ENCODE results near the gene MBD3L3. TPM values are rescaled to one million over a fixed set of nuclear protein-coding genes. Genes with fewer than 3 reads are reported as not detected.
"Not testable (repeated sequence)": the region's sequence is repeated elsewhere in the genome, so short reads cannot be mapped to it uniquely, and the experiment has no call there.

The MBD3L3 gene
- total RNA-seq, 1 donor from 2014 or later, result 1.3 TPM

DNA sequence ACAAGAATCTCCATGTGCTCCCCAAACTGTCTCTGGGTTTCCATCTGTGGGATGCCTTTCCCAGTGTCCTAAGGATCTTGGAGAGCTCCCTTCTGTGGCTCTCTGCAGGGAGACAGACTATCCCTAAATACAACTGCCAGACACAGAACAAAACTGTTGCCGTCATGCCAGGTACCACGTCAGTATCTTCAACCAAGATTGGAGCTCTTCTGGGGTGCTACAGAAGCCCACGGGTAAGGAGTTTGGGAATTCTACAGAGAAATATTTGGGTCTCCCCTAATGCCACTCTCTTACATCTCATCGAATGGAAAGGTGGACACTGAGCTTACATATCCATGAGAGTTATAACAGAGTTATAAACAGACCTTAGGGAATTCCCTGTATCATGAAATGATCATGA, 4.9 kb upstream of the MBD3L3 start:
- no peak overlapping the region for H3K27ac Mint-ChIP-seq (ENCODE audit: unreplicated experiment)
- peaks cover 1% of the 10 kb centered on the region for H3K9me3 Mint-ChIP-seq (ENCODE audit: unreplicated experiment)
- TF ChIP-seq, protein P1, sequence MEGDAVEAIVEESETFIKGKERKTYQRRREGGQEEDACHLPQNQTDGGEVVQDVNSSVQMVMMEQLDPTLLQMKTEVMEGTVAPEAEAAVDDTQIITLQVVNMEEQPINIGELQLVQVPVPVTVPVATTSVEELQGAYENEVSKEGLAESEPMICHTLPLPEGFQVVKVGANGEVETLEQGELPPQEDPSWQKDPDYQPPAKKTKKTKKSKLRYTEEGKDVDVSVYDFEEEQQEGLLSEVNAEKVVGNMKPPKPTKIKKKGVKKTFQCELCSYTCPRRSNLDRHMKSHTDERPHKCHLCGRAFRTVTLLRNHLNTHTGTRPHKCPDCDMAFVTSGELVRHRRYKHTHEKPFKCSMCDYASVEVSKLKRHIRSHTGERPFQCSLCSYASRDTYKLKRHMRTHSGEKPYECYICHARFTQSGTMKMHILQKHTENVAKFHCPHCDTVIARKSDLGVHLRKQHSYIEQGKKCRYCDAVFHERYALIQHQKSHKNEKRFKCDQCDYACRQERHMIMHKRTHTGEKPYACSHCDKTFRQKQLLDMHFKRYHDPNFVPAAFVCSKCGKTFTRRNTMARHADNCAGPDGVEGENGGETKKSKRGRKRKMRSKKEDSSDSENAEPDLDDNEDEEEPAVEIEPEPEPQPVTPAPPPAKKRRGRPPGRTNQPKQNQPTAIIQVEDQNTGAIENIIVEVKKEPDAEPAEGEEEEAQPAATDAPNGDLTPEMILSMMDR (IDR thresholded peaks at IDR 0.05; ENCODE audit: partially characterized antibody, unreplicated experiment), result no peak
- H3K36me3 Mint-ChIP-seq (ENCODE audit: unreplicated experiment), result no peaks in the 10 kb centered on the region
- H3K4me3 Mint-ChIP-seq (ENCODE audit: unreplicated experiment), result no peak overlapping the region
- no peaks in the 10 kb centered on the region for H3K27me3 Mint-ChIP-seq (ENCODE audit: unreplicated experiment)
- DNase-seq, result no peak
- no peaks in the 10 kb centered on the region for H3K4me1 Mint-ChIP-seq (ENCODE audit: low read depth, unreplicated experiment)

DNA sequence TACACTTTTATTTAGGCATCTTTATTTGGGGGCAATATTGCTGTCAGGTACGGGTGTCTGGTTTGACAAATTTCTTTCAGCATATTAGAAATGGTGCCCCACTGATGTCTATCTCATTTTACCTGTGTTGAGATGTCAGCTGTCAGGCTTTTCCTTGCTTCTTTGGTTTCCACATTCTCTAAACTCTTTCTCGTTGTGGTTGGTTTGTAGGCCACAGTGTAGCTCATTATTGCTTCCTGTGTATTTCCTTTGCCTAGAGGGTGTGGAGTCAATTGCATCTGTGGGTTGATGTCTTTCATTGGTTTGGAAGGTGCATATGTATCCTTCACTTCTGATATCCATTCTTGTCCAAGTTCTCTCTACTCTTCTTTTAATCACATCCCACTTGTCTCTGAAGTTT, 1.5 kb upstream of the MBD3L3 start:
- H3K9me3 Mint-ChIP-seq (ENCODE audit: unreplicated experiment); H3K27ac Mint-ChIP-seq (ENCODE audit: unreplicated experiment); H3K4me1 Mint-ChIP-seq (ENCODE audit: low read depth, unreplicated experiment); H3K27me3 Mint-ChIP-seq (ENCODE audit: unreplicated experiment); H3K36me3 Mint-ChIP-seq (ENCODE audit: unreplicated experiment); H3K4me3 Mint-ChIP-seq (ENCODE audit: unreplicated experiment); DNase-seq: not testable (repeated sequence)

DNA sequence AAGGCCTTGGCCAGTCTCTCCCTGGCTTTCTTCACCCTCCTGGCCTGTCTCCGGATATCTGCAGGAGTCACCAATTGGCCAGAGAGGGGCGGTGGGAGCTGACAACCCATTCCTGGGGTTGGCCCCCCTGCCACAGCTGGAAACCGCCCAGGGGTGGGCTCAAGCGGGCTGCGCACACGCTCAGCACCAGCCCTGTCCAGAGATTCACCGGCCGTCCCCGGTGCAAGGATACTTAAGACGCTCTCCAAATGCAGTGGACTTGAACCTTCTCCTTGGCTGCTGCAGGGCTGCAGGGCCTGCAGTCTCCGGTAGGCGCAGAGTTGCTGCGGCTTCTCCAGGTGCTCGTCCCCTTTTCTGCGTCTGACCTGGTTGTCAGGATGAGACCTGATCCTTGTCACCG, 2.1 kb downstream of the MBD3L3 start:
- not testable (repeated sequence) for H3K4me1 Mint-ChIP-seq (ENCODE audit: low read depth, unreplicated experiment); DNase-seq; H3K4me3 Mint-ChIP-seq (ENCODE audit: unreplicated experiment); H3K36me3 Mint-ChIP-seq (ENCODE audit: unreplicated experiment); H3K9me3 Mint-ChIP-seq (ENCODE audit: unreplicated experiment); H3K27ac Mint-ChIP-seq (ENCODE audit: unreplicated experiment); H3K27me3 Mint-ChIP-seq (ENCODE audit: unreplicated experiment)

DNA sequence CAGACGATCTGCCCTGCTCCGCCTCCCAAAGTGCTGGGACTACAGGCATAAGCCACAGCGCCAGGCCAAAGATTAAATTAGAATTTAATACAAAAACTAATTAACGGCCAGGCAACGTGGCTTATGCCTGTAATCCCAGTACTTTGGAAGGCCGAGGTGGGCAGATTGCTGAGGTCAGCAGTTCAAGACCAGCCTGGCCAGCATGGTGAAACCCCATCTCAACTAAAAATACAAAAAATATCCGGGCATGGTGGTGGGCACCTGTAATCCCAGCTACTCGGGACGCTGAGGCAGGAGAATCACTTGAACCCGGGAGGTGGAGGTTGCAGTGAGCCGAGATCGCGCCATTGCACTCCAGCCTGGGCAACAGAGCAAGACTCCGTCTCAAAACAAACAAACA, 2.8 kb downstream of the MBD3L3 start:
- DNase-seq; H3K9me3 Mint-ChIP-seq (ENCODE audit: unreplicated experiment); H3K27me3 Mint-ChIP-seq (ENCODE audit: unreplicated experiment); H3K36me3 Mint-ChIP-seq (ENCODE audit: unreplicated experiment); H3K4me1 Mint-ChIP-seq (ENCODE audit: low read depth, unreplicated experiment); H3K27ac Mint-ChIP-seq (ENCODE audit: unreplicated experiment); H3K4me3 Mint-ChIP-seq (ENCODE audit: unreplicated experiment): not testable (repeated sequence)

DNA sequence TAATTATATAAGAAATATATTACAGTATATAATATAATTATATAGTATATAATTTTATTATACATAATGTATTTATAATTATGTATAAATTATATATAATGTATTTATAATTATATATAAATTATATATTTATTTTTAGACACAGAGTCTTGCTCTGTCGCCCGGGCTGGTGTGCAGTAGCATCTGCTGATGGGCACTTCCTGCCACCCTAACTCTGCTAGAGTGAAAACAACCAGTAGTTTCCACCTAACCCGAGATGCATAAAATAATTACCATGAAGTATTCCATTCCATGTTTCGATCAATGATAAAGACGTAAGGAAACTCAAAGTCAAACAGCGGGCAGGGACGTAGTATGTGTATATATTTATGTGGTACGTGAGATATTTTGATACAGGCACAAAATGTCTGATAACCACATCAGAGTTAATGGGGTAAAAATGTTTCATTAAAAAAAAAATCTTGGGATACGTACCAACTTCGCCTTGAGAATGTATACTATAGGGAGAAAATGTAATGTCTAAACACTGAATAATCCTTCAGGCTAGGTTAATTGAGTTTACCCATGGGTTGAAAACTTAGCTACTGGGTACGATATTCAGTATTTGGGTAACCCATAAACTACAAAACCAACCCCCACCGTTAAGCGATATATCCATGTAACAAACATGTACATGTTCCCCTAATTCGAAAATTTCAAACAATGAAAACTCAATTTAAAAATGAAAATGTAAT, 3.7 kb downstream of the MBD3L3 start:
- not testable (repeated sequence) for H3K27me3 Mint-ChIP-seq (ENCODE audit: unreplicated experiment); H3K9me3 Mint-ChIP-seq (ENCODE audit: unreplicated experiment); H3K27ac Mint-ChIP-seq (ENCODE audit: unreplicated experiment); DNase-seq; H3K36me3 Mint-ChIP-seq (ENCODE audit: unreplicated experiment); H3K4me1 Mint-ChIP-seq (ENCODE audit: low read depth, unreplicated experiment); H3K4me3 Mint-ChIP-seq (ENCODE audit: unreplicated experiment)

GRCh38 chr19:7052896-7053295, 5.6 kb downstream of the MBD3L3 start:
- not testable (repeated sequence) for DNase-seq; H3K27ac Mint-ChIP-seq (ENCODE audit: unreplicated experiment); H3K36me3 Mint-ChIP-seq (ENCODE audit: unreplicated experiment); H3K4me3 Mint-ChIP-seq (ENCODE audit: unreplicated experiment); H3K27me3 Mint-ChIP-seq (ENCODE audit: unreplicated experiment); H3K9me3 Mint-ChIP-seq (ENCODE audit: unreplicated experiment); H3K4me1 Mint-ChIP-seq (ENCODE audit: low read depth, unreplicated experiment)

DNA sequence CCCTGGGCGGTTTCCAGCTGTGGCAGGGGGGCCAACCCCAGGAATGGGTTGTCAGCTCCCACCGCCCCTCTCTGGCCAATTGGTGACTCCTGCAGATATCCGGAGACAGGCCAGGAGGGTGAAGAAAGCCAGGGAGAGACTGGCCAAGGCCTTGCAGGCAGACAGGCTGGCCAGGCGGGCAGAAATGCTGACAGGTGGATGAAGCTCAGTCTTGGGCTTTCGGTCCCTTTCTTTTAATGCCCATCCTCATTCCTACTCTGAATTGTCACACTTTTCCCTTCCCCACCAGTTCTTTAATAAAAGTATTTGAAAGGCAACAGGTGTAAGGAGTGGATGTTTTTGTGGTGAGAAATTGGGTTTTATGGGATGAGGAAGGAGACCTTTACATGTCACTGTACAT, 7.1 kb downstream of the MBD3L3 start:
- not testable (repeated sequence) for H3K27me3 Mint-ChIP-seq (ENCODE audit: unreplicated experiment); H3K27ac Mint-ChIP-seq (ENCODE audit: unreplicated experiment); H3K4me1 Mint-ChIP-seq (ENCODE audit: low read depth, unreplicated experiment); DNase-seq; H3K9me3 Mint-ChIP-seq (ENCODE audit: unreplicated experiment); H3K4me3 Mint-ChIP-seq (ENCODE audit: unreplicated experiment); H3K36me3 Mint-ChIP-seq (ENCODE audit: unreplicated experiment)

GRCh38 chr19:7049021-7049420, 9.5 kb downstream of the MBD3L3 start, which contains the start of gene MBD3L2:
TSS of gene MBD3L2 (plus strand) at chr19:7049321. CDS start at chr19:7049374, 53 bp downstream.
- H3K36me3 Mint-ChIP-seq (ENCODE audit: unreplicated experiment); H3K4me1 Mint-ChIP-seq (ENCODE audit: low read depth, unreplicated experiment): not testable (repeated sequence)

DNA sequence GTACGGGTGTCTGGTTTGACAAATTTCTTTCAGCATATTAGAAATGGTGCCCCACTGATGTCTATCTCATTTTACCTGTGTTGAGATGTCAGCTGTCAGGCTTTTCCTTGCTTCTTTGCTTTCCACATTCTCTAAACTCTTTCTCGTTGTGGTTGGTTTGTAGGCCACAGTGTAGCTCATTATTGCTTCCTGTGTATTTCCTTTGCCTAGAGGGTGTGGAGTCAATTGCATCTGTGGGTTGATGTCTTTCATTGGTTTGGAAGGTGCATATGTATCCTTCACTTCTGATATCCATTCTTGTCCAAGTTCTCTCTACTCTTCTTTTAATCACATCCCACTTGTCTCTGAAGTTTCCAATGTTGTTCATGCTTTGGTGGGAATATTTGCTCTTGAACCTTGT, 16.9 kb downstream of the MBD3L3 start:
- not testable (repeated sequence) for H3K27ac Mint-ChIP-seq (ENCODE audit: unreplicated experiment); DNase-seq; H3K36me3 Mint-ChIP-seq (ENCODE audit: unreplicated experiment); H3K4me3 Mint-ChIP-seq (ENCODE audit: unreplicated experiment); H3K27me3 Mint-ChIP-seq (ENCODE audit: unreplicated experiment); H3K4me1 Mint-ChIP-seq (ENCODE audit: low read depth, unreplicated experiment); H3K9me3 Mint-ChIP-seq (ENCODE audit: unreplicated experiment)

More at GRCh38 chr19:7049021-7049420, 9.5 kb downstream of the MBD3L3 start, which contains the start of gene MBD3L2:
- not testable (repeated sequence) for H3K9me3 Mint-ChIP-seq (ENCODE audit: unreplicated experiment); H3K4me3 Mint-ChIP-seq (ENCODE audit: unreplicated experiment); H3K27me3 Mint-ChIP-seq (ENCODE audit: unreplicated experiment); H3K27ac Mint-ChIP-seq (ENCODE audit: unreplicated experiment); DNase-seq

DNA sequence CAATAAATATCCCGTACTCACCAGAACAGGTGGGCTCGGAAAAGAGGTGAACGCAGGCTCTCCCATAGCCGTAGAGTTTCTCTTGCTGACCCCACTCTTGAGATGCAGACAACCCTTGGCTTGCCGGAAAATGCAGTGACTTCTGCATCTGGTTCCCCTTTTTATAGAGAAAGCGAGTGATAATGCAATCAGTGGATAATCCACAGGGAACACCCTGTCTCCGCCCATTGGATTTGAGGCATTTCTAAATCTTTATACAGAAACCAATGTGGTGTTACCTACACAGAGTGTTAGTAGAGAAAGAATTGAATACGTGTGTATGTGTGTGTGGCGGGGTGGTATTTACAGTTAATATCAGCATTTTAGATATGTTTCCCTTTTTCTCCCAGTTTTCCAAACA, 18.4 kb downstream of the MBD3L3 start, which contains the start of gene MBD3L4:
Gene MBD3L4 (minus strand): TSS at position 101 of the 400 bp plus-strand sequence. CDS start 35 bp downstream, at position 66.
- H3K27ac Mint-ChIP-seq (ENCODE audit: unreplicated experiment); DNase-seq; H3K4me1 Mint-ChIP-seq (ENCODE audit: low read depth, unreplicated experiment); H3K9me3 Mint-ChIP-seq (ENCODE audit: unreplicated experiment); H3K27me3 Mint-ChIP-seq (ENCODE audit: unreplicated experiment); H3K36me3 Mint-ChIP-seq (ENCODE audit: unreplicated experiment); H3K4me3 Mint-ChIP-seq (ENCODE audit: unreplicated experiment): not testable (repeated sequence)

GRCh38 chr19:7030278-7030677, 28.2 kb downstream of the MBD3L3 start, which contains the start of gene MBD3L5:
TSS of gene MBD3L5 (plus strand) at chr19:7030578. CDS start at chr19:7030612, 34 bp downstream.
- not testable (repeated sequence) for H3K9me3 Mint-ChIP-seq (ENCODE audit: unreplicated experiment); DNase-seq; H3K27ac Mint-ChIP-seq (ENCODE audit: unreplicated experiment); H3K4me1 Mint-ChIP-seq (ENCODE audit: low read depth, unreplicated experiment); H3K27me3 Mint-ChIP-seq (ENCODE audit: unreplicated experiment); H3K36me3 Mint-ChIP-seq (ENCODE audit: unreplicated experiment); H3K4me3 Mint-ChIP-seq (ENCODE audit: unreplicated experiment)

All from glutamatergic neuron (in vitro differentiated cells).